HG03558 (cell line): ENCODE data around the gene CD79A.
"Not testable (repeated sequence)": the region's sequence is repeated elsewhere in the genome, so short reads cannot be mapped to it uniquely, and the experiment has no call there.

ENCODE experiments used
- ATAC-seq: cut with Tn5 transposase; IDR thresholded peaks from one replicate; pipeline ENCODE4 v1.9.1; 2021; ENCODE audit warnings: moderate number of reproducible peaks; ENCODE audit not compliant: unreplicated experiment; ENCODE audit errors: extremely low read depth

Gene CD79A

DNA sequence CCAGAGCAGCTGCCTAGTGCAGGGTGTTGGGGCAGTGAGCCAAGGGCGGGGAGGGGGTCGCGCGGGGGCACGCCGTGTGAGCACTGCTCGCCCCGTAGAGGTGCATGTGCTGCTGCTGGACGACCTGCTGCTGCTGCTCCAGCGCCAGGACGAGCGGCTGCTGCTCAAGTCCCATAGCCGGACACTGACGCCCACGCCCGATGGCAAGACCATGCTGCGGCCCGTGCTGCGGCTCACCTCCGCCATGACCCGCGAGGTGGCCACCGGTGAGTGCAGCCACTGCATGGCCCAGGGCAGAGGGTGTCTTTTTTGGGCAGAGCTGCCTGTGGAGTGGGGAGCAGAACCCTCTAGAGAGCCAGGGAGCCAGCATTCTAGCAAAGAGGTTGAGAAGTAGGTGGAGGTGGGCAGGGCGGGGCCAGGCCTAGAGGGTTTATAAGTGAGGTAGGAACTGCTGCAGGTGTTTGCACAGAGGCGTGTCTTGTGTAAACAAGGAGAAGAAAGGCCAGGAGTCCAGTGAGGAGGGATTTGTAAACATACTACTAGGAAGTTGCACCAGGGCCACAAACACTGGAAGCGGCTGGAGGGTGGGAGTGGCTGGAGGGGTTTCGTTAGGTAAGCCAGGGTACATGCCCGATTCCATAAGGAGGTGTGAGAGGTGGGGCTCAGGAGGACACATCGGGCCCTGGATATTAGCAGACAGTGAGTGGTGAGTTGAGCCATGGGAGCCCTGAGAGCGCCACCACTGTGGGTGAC, 27.2 kb downstream of the CD79A start:
- ATAC-seq, result no peak

DNA sequence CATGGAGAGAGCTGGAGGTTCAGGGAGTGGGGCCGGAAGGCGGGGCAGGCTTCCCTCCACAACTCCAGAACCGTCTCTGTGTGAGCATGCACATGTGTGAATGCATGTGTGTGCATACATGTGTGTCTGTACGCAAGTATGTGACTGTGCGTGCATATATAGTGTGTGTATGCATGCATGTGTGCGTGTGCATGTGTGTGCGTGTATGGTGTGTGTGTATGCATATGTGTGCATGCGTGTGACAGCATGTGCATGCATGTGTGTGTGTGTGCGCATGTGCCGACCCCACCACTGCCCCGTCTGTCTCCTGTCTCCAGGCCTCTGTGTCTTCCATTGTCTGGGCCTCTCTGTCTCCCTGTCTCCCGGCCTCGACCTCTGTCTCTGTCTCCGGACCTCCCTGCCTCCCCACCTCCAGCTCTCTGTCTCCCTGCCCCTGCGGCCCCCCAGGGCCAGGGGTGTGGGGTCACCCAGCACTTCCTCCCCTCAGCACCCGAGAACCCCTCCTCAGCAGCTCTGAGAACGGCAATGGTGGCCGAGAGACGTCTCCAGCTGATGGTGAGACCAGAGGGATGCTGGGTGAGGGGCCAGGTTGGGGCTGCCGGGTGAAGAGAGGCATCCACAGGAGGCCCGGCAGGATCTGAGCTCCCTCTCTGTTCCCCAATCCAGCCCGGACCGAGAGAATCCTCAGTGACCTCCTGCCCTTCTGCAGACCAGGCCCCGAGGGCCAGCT, 28.4 kb downstream of the CD79A start:
- ATAC-seq, result no peak

DNA sequence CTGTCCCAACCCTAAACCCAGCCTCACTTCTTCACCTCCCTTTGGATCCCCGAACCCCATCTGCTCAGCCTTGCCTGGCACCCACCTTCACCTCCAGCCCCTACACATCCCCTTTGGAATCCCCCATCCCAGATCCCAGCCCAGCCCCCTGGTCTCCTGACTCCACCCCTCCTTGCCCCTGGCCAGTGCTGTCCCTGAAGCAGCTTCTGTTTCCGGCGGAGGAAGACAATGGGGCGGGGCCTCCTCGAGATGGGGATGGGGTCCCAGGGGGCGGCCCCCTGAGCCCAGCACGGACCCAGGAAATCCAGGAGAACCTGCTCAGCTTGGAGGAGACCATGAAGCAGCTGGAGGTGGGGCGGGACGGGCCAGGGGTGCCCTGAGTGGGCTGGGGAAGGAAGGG, 29.2 kb downstream of the CD79A start:
- no peak for ATAC-seq

DNA sequence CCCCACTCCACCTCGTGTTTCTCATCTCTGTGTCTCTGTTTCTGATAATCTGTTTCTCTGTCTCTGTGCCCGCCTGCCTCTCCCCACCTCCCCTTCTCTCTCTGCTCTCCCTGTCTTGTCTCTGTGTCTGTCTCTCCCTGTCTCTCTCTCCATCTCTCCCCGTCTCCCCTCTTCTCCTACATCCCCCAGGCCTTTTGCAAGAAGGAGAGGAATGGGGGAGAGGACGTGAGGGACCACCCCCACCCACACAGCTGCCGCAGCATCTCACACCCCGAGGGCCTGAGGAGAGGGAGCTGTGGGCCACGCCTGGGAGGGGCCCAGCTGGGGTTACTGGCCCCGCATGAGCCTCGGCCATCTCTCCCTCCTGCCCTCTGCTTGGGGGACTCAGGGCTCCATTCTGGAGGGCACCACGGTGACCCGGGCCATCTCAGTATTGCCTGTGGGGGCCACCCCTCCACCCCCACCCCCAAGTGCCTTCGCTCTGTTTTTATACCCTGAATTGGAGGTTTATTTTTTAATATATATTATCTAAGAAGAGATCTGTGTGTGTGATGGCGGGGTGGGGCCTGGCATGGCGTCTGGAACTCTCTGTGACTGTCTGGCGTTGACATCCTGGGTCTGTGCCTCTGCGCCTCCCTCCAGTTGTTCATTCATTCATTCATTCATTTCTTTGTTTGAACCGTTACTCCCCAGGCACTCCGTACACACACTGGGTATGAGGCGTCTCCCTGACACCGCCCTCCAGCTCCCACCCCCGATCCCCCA, 30.0 kb downstream of the CD79A start:
- ATAC-seq, result no peak

DNA sequence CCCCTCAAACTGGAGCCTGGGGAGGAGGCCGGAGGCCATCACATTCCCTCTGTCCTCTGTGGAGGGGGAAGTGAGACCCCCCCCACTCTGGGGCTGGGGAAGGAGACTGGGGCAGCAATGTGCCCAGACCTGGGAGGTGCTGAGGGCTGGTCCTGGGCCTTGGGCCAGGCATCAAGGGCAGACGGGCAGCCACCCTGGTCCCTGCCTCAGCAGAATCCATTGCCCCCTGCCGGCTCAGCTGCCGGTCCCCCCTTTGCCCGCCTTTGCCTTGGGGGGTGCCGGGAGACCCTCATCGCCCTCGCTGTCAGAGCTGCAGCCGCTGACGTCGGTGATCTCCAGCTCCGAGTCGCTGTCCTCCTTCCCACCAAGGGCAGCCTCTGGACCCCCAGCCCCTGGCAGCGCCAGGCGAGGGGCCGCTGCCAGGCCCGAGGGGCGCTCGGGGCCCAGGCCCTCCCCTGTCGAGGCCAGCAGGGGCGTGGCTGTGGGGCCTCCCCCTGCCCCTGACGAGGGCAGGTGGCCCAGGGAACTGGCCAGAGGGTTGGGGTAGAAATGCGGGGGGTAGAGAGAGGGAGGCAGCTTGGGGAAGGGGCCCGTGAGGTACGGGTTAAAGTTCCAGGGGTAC, 31.0 kb downstream of the CD79A start:
- no peak for ATAC-seq

DNA sequence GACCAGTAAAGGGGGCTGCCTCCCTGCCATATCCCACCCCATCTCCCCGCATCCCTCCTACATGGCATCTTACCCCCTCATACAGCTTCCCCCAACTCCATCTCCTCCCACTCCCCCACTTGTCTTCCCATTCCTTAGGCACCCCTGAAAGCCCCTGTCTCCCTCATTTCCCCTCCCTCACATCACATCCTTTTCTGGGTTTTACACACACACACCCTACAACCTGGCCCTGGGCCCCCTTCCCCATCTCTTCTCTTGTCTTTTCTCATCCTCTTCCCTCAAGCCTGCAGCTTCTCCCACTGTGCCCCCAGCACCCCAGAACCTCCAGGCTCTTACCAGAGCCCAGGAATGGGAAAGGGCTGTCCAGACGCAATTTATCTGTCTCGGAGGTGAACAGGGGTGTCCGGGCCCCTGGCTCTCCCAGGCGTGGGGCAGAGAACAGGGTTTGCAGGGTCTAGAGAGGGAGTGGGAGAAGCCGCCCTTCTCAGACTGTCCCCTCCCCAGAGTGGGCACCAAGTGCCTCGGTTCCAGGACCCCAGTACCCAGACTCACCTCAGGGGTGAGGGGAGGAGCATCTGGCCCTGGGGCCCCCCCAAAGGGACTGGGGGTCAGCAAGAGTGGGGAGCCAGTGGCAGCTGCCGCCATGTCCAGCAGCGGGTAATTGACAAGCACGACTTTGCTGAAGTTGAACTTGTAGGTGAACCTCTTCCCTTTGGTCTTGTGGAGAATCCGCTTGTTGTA, 31.8 kb downstream of the CD79A start:
- ATAC-seq, result no peak

- ATAC-seq, result no peak
Observed at GRCh38 chr19:41909706-41910105, 32.6 kb downstream of the CD79A start.

DNA sequence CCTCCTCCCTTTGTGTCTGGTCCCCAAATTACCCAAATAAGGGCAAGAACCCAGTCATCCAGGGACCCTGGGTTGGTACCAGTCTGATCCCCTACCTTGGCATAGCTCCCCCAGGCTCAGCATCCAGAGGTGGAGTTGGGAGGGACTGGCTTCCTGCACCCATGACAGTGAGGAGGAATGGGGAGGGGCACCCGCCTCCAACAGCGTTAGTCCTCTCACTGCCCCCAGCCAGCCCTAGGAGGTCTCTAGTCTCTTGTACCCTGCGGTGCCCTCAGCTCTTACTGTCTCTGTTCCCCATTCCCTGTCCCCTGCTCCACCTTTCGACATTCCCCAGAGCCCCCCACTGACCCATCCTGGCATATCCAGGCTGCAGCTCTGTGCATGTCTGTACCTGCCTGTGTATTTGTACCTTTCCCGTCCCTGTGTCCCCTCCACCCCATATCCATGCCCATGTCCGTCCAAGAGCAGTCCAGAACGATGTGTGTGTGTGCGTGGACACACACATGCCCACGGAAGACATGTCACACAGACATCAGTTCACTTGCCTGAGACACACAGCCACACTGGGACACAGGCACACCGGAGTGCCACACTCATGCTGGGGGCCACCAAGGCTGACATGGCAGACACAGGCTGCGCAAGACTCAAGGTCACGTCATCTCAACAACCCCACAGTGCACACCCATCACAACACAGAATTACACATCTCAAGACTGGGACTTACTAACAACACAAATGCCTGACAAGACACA, 33.3 kb downstream of the CD79A start:
- no peak for ATAC-seq

GRCh38 chr19:41910992-41911888, 34.2 kb downstream of the CD79A start:
- no peak for ATAC-seq

DNA sequence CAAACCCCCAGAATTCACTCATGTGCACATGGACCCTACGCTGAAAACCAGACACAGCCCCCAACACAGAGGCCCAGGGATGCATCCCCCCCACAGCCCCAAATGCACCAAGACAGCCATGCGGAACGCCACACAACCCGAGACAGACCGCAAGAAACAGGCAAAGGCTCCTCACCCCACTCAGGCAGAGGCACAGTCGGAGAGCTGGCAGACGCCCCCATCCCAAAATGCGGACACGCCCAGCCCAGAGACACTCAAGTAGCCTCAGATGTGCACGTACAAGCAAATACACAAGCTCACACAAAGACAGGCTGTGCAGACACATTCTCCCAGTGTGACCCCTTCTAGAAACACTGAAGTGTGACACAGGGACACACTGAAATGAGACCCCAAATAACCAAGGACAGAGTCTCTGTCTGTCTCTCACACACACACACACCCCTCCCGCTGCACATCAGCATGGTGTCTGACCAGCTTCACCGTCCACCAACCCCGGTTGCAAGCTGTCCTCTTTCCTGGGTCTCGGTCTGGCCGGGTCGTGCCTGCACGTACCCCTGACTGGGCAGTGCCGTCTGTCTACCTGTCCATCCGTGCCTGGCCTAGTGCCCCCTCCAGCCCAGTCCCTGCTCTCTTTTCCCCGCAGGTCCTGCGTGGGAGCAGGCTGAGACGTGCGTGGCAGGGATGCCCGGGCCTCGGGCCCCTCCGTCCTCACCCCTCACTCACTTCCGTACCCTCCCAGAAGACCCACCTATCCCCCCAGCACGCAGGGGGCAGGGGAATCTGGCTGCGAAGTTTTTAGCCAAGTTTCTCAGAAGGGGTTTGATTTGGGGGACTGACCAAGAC, 35.0 kb downstream of the CD79A start:
- ATAC-seq, result no peak

DNA sequence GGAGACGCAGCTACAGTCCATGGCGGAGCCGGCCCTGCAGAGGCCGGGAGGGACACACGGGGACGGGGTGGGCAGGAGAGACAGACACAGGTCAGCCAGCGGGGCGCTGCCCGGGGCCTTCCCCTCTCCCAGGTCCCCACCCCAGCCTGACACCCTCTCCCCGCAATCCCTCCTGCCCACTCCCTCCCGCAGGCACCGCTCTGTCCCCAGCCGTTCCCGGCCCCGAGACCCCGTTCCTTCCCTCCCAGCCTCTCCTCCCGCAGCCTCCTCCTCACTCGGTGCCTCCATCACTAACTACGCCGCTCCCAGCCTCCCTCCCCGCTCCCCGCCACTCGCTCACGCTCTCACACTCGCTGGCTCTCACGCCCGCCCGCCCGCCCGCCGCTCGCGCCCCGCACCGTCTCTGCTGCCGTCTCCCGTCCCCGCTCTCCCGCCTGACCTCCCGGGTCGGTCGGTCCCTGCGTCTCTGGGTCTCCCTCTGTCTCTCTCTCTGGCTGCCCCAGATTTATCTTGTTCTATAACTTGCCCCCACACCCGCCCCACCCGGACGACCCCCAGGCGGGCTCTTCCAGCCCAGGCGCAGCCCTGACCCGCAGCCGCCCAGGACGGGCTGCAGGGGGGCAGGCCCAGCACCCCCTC, 35.9 kb downstream of the CD79A start:
- ATAC-seq, result no peak

- ATAC-seq, result no peak
Observed at GRCh38 chr19:41913538-41914423, 36.7 kb downstream of the CD79A start.

- ATAC-seq, result not testable (repeated sequence)
Observed at GRCh38 chr19:41914424-41914834, 37.4 kb downstream of the CD79A start.

- ATAC-seq, result no peak
Observed at GRCh38 chr19:41915021-41915775, 38.1 kb downstream of the CD79A start.

- no peak for ATAC-seq
Observed at GRCh38 chr19:41915776-41916414, 38.8 kb downstream of the CD79A start.
